HG03469 (cell line): Measurements from ENCODE around the gene ALKBH6.
"Not testable (repeated sequence)": the region's sequence is repeated elsewhere in the genome, so short reads cannot be mapped to it uniquely, and the experiment has no call there.

Experiments
- ATAC-seq: cut with Tn5 transposase; IDR thresholded peaks from one replicate; pipeline ENCODE4 v1.9.1; 2021; ENCODE audit warnings: mild to moderate bottlenecking, moderate library complexity, moderate number of reproducible peaks; ENCODE audit not compliant: unreplicated experiment

Gene ALKBH6

DNA sequence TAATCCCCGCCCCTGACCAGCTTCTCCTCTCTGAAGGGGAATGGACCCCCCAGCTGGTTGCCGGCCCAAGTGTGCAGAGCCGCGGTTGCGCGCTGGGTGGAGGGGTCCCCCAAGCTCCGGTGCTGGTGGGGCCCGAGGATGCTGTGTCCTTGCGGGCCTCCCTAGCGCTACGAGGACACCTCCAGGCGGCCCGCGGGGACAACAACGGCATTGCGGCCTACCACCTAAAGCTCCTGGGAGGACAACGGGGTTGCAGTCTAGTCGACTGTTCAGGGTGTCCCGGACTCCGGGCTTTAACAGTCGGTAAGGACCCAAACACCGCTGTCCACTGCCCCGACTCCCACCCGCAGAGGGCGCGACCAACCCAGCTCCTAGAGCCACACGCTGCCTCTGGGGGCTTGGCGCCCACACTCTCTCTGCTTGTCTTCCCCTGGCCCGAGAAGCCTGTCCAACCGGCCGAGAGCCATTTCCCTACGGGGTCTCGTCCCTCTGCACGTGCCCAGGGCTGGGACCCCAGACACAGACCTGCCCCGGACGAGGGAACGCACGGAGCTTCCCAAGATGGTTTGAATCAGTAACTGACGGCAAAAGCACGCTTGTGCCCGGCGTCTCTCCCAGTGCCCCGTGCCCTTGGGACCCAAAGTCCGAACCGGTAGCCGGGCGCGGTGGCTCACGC is 20.0 kb downstream of the ALKBH6 start:
- no peak for ATAC-seq

DNA sequence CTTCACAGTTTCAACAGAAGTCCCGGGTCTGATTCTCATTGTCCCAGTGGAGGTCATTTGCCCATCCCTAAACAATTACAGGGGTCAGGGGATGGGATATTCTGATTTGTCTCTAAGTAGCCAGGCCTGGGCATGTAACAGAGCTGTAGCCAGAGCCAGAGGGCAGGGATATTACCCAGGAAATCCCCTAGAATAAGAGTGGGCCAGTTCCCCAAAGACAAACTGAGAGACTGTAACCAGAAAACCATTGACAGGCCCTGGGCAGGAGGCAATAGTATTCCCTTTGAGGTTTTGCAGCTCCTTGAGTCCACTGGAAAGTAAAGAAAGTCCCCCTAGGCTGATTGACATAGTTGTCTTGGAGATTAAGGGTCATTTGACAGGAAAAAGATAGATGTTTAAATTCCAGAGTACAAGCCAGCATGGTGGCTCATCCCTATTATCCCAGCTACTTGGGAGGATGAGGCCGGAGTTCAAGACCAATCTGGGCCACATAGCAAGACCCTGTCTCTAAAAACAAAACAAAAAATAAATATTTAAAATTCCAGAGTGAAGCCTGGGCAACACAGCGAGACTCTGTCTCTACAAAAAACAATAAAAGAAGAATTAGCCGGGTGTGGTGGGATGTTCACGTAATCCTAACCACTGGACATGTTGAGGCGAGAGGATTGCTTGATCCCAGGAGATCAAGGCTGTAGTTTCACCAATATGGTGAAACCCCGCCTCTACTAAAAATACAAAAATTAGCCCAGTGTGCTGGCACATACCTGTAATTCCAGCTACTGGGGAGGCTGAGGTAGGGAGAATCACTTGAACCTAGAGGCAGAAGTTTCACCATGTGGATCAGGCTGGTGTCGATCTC is 20.9 kb downstream of the ALKBH6 start:
- ATAC-seq = no peak

DNA sequence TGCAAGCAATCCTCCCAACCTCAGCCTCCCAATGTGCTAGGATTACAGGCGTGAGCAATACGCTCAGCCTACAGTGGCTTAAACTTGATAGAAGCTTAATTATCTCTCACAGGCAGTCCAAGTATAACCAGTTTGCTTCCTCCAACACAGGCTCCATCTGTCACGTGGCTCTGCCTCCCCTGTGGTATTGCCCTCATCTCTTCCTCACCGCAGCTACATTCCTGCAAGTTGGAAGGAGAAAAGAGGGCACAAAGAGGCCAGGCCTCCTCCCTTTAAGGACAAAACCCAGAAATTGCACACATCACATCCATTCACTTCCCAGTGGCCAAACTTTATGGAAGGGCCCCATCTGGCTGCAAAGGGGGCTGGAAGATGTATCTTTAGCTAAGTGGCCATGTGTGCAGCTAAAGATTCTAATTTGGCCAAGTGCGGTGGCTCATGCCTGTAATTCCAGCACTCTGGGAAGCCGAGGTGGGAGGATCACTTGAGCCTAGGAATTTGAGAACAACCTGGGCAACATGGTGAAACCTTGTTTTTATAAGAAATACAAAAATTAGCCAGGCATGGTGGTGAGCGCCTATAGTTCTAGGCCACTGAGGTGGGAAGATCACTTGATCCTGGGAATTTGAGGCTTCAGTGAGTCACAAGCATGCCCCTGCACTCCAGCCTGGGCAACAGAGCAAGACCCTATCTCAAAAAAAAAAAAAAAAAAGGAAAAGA is 22.1 kb downstream of the ALKBH6 start:
- no peak for ATAC-seq

DNA sequence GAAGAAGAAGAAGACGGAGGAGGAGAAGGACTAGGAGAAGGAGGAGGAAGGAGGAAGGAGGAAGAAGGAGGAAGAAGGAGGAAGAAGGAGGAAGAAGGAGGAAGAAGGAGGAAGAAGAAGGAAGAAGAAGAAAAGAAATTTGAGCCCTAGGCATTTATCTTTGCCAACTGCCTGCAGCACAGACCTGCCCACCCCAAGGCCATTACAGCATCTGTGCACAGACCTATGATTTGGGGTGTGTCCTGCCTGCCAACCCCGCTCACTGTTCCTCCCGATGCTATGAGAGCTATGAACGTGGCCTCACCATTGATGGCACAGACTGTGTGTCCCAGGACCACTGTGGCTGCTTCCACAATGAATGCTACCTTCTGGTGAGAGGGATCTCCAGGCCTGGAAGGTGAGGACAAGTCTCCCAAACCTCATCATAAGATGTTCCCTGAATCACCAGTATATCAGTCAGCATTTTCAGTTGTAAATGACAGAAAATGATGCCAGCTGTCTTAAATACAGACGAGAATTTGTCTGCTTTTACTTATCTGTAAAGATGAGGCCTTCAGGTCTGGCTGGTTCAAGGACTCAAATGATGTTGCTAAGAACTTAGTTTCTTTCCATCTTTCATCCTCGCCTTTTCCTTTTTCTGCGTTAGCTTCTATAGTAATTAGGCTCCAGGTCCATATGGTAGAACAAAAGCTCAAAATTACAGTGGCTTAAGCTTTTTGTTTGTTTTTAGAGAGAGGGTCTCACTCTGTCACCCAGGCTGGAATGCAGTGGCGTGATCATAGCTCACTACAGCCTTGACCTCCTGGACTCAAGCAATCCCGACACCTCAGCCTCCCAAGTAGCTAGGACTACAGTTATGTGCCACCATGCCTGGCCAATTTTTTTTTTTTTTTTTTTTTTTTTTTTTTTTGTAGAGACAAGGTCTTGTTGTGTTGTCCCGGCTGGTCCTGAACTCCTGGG is 23.0 kb downstream of the ALKBH6 start:
- ATAC-seq = no peak

DNA sequence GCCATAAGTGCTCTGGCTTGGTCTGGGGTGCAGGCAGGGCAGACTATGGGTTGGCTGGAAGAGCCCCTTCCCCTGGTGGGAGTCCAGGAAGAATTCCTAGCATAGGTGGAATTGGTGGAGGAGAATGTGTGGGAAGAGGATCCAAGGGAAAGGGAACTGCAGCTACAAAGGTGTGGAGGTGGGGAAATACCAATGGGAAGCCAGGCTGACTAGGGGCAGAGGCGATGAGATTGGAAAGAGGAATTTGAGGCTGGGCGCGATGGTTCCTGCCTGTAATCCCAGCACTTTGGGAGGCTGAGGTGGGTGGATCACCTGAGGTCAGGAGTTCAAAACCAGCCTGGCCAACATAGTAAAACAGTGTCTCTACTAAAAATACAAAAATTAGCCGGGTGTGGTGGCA is 23.9 kb downstream of the ALKBH6 start:
- no peak for ATAC-seq

DNA sequence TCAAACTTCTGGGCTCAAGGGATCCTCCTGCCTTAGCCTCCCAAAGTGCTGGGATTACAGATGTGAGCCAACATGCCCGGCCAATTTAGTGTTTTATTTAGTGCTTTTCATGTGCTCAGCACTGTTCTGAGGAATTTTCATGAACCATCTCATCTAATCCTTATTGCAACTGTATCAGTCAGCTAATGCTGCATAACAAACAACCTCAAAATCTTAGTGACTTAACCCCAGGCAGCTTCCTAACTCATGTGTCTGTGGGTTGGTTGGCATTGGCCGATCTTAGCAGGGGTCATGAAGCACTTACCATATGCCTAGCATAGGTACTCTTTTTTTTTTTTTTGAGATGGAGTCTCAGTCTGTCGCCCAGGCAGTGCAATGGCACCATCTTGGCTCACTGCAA is 25.2 kb downstream of the ALKBH6 start:
- no peak for ATAC-seq

DNA sequence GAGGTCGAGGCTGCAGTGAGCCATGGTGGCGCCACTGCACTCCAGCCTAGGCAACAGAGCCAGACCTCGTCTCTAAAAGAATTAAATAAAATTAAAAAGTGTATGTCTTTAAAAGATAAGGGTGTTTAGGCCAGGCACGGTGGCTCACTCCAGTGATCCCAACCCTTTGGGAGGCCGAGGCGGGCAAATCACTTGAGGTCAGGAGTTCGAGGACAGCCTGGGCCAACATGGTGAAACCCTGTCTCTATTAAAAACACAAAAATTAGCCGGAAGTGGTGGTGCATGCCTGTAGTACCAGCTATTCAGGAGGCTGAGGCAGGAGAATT is 26.5 kb downstream of the ALKBH6 start:
- ATAC-seq = no peak

DNA sequence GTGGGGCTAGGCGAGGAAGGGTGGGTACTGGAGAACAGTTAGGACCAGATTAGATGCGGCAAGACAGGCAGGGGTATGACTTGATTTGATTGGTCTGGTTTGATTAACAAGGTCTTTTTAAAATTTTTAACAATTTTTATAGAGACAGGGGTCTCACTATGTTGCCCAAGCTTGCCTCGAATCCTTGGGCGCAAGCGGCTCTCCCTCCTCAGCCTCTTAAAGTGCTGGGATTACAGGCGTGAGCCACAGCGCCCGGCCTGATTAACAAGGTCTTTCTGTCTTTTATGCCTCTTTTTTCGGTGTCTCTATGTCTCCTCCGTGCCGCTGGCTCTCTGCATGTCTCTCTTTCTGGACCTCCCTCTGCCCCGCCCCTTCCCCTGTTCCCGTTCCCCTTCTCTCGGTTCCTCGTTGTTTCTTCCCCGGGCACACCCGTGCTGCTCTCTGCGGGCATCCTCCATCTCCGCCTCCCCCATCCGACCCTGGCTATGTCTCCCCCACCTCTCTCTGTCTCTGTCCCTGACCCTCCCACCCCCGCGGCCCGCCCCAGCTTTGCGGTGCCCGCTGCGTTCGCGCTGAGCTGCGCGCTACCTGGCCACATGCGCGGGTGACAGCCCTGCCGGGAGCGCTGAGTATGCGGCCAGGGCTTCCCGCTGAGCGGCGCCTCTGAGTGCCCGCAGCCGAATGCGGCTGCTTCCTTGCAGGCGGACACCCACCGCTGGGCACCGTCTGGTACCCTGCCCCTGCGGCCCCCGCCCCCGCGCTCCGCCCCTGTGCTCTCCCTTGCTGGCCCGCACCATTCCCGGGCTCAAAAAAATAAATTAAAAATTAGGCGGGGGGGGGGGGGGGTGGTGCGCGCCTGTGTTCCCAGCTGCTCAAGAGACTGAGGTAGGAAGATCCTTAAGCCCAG is 27.1 kb downstream of the ALKBH6 start:
- no peak for ATAC-seq

DNA sequence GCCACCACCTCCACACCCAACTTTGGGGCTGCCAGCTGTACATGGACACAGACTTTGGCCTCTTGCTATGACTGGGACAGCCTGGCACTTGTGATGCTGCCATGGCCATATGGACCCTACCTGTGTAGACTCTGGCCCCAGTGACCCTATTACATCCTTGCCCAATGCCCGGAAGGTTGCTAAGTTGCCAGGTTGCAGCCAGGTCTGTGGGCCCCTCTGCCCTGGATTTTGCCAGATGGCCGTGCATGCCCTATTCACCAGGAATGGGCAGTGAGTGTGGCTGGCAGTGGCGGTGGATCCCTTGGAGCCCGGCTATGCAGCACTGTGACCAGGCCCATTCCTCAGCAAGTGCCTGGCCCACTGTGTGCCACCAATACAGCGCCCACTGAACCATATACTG is 27.9 kb downstream of the ALKBH6 start:
- no peak for ATAC-seq

DNA sequence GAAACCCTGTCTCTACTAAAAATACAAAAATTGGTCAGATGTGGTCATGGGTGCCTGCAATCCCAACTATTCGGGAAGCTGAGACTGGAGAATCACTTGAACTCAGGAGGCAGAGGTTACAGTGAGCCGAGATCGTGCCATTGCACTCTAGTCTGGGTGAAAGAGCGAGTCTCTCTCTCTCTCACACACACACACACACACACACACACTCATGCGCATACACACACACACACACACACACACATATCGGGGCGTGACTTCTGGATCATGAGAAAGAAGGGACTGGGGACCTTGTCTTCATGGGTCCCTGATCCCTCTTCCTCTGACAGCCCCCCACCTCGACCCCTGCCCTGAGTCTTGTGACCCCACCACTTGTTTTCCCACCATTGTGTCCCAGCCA is 30.8 kb downstream of the ALKBH6 start:
- ATAC-seq = no peak

DNA sequence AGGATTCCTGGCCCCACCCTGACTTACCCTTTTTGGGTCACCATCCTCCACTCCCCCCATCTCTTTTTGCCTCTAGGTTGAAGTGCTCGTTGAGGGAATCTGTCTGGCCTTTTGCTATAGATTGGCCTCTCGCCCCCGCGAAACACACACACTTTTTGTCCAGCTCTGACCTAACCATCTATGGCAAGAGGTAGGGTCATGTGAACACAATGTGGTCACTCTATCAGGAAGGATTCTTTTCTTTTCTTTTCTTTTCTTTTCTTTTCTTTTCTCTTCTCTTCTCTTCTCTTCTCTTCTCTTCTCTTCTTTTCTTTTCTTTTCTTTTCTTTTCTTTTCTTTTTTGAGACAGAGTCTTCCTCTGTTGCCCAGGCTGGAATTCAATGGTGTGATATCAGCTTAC is 33.0 kb downstream of the ALKBH6 start:
- not testable (repeated sequence) for ATAC-seq

DNA sequence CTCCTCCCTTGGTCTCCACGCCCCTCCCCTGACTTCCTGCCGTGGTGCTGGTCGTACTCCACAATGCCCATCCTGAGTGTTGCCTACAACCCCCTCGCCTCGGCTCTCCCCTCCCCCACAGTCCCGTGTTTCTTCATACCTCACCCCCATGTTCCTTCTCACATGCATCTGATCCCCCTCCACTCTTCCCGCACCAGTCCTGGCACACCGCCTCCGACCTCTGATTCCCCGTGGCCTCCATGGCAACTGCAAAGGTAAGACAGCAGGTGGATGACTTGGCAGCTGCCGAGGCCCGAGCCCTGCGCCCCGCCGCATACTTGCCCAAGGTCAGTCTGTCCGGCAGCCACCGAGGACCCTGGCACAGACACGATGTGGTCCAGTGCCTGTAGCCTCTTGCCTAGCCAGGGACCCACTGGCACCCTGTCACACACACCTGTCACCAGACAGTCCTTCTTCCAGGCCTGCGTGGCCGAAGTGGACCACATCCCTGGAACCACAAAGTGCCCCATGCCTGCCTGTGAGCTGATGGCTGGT is 35.1 kb downstream of the ALKBH6 start:
- no peak for ATAC-seq

DNA sequence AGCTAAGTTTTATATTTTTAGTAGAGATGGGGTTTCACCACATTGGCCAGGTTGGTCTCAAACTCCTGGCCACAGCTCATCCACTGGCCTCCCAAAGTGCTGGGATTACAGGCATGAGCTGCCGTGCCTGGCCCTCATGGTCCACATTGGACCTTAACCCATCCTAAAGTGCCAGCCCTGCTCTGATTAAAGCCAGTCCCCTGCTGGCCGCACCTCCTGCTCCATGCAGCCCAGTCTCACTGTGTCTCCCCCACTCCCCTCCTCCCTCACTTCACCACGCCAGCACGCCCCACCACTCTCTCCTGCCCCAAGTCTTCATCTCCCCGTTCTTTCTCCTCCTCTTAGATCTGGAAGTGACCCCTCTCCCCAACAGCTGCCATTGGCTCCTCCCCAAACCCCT is 35.7 kb downstream of the ALKBH6 start:
- ATAC-seq = no peak

DNA sequence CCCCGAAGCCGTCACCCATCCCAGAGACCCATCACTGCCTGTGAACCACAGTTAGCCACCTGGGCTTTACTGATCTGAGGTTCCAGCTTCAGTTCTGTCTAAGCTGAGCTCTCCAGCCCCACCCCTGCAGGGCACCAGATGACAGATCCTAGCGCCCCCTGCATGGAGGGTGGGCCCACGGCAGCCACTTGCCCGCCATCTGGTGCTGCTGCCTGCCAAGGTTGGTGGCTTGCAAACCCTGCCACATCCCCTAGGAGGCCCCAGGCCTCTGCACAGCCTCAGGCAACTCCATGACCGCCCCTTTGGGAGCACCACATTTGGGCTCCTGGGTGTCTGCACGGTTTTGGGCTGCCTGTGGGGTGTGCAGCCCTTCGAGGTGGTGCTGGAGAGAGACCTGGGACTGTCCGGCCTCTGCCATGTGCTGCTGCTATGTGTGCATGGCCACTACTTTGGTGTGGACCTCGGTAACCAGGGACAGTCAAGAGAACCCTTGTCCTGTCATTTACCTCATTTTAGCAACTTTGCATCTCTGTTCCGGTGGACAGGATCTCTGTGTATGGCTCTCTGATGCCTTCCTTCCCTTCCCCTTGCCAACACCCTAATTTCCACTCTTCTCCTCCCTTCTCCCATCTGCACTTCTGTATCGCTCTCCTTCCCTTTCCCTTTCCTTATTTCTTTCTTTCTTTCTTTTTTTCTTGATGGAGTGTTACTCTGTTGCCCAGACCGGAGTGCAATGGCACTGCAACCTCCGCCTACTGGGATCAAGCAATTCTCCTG is 36.4 kb downstream of the ALKBH6 start:
- ATAC-seq = no peak

DNA sequence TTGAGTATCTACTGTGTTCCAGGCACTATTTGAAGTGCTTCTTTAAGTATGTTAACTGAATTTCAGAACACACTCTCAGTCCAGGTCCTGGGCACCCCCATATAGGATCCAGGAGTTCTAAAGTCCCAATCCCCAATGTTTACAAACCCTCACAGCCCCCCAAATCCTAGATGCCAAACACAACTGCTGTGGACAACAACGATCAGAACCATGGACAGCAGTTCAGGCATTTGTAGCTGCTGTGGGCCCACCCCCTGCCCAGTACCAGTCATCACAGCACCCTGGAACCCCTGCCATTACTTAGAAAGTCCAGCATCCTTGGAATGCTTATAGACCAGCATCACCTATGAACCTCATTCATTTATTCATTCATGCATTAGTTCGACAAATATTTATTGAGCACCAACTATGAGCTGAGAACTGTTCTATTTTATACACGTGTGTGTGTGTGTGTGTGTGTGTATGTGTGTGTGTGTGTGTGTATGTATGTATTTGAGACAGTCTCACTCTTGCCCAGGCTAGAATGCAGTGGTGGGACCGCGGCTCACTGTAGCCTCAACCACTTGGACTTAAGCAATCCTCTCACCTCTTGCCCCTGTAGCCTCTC is 38.3 kb downstream of the ALKBH6 start:
- ATAC-seq = no peak

DNA sequence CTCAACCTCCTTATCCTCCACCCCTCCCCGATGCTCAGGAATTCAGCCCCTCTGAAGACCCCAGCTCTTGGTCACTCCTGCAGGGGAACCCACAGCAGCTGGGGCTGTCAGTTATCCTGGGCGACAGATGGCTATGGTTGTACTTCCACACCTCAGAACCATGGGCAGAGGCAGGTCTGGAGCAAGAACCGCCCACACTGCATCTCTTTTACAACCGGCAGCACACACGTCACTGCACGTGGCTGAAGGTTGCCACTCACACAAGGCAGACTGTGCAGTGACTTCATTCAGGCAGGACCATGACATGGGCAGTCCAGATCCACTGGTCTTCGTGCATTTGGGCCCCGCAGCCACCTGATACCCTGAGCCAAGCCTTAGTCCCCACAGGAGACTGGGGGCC is 40.5 kb downstream of the ALKBH6 start:
- ATAC-seq = no peak

DNA sequence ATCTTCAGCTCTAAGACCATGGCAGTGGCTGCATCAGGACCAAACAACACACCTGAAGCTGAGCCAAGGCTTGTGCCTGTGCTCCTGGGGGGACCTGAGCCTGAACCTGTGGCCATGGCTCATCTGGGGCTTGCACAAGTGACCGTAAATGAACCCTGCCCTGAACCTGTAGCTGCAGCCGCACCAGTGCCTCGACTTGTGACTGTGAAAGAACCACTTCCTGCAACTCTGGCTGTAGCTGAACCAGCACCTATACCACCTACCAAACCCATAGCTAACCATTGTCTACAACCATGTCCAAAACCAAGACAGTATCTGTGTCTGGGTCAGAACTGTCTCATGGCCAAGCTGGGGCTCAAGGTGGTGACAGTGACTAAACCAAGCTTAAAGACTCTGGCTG is 47.2 kb downstream of the ALKBH6 start:
- no peak for ATAC-seq

DNA sequence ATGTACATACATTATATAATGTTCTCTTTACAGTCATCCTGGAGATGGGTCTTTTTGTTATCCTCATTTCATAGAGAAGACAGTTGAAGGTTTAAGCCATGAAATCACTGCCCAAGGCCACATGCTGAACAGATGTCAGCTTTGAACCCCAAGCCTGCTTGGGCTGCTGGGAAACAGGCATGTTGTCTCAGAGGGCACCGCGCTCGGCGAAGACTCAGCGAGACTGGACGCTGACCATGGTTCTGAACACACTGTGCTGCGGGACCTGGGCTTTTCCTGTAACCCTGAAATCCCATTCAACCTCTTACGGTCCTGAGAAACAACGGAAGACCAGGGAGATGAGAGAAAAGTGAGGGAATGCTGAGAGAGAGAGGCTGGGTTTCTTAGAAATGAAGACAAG is 50.5 kb downstream of the ALKBH6 start:
- no peak for ATAC-seq
